HepG2 (cell line): ENCODE measurements around the gene ZNF106. TPM values are rescaled to one million over a fixed set of nuclear protein-coding genes. Genes with fewer than 3 reads are reported as not detected.

Experiments
- AKNA ChIP-seq: sonication (generic); formaldehyde crosslinking; IDR thresholded peaks from 2 replicates; pipeline ENCODE4 v1.4.0; 2020; ENCODE audit warnings: missing genetic modification reagents, borderline replicate concordance
- MAFF ChIP-seq: IDR thresholded peaks from 2 replicates; pipeline ENCODE4 v1.6.1; 2011; ENCODE audit warnings: low read depth, low read length, improper control_type of control experiment
- MIER3 ChIP-seq: IDR thresholded peaks from 2 replicates; pipeline ENCODE4 v1.6.1; 2016; ENCODE audit warnings: missing compliant biosample characterization, borderline replicate concordance
- SMARCC2 ChIP-seq: fragments of 450-650 bp; IDR thresholded peaks from 2 replicates; pipeline ENCODE4 v1.6.1; 2017; ENCODE audit warnings: antibody characterized with exemption, mild to moderate bottlenecking
- ZNF280D ChIP-seq: sonication (generic); formaldehyde crosslinking; IDR thresholded peaks from 2 replicates; pipeline ENCODE4 v1.5.1; 2020; ENCODE audit warnings: mild to moderate bottlenecking, missing genetic modification reagents
- ZNF33A ChIP-seq: sonication (generic); formaldehyde crosslinking; IDR thresholded peaks from 2 replicates; pipeline ENCODE4 v1.5.1; 2020; ENCODE audit warnings: missing genetic modification reagents, mild to moderate bottlenecking, moderate library complexity, borderline replicate concordance
- ZNF501 ChIP-seq: sonication (generic); formaldehyde crosslinking; IDR thresholded peaks from 2 replicates; pipeline ENCODE4 v1.5.1; 2020; ENCODE audit warnings: mild to moderate bottlenecking, moderate library complexity, missing genetic modification reagents
- ZNF510 ChIP-seq: sonication (generic); formaldehyde crosslinking; IDR thresholded peaks from 2 replicates; pipeline ENCODE4 v1.4.0; 2020; ENCODE audit warnings: low read depth, mild to moderate bottlenecking, missing genetic modification reagents
- ZNF558 ChIP-seq: sonication (generic); formaldehyde crosslinking; IDR thresholded peaks from 2 replicates; pipeline ENCODE4 v1.9.0; 2022; ENCODE audit warnings: mild to moderate bottlenecking, missing genetic modification reagents, borderline replicate concordance
- ZNF598 ChIP-seq: sonication (generic); formaldehyde crosslinking; IDR thresholded peaks from 2 replicates; pipeline ENCODE4 v1.5.1; 2020; ENCODE audit warnings: mild to moderate bottlenecking, missing genetic modification reagents, borderline replicate concordance
- ZNF616 ChIP-seq: sonication (generic); formaldehyde crosslinking; IDR thresholded peaks from 2 replicates; pipeline ENCODE4 v1.5.0; 2020; ENCODE audit warnings: low read depth, mild to moderate bottlenecking, missing genetic modification reagents
- ZNF792 ChIP-seq: IDR thresholded peaks from 2 replicates; pipeline ENCODE4 v1.6.1; 2016
- polyA plus RNA-seq, 8 experiments: library from polyadenylated mRNA; depleted of rRNA in 3 of 8; stranded (reverse) in 7 of 8; unstranded in 1 of 8; fragments of >200 nt; fragmentation: Illumina TruSeq in 4 of 8; extraction: Trizol in 4 of 8; gene quantifications; 2 replicates each; pipeline versions ENCODE4 v1.2.1 to v1.2.3, GENCODE V29; 2011 to 2016; ENCODE audit warnings: low read depth in 4 of 8, missing spikeins in 1 of 8, mixed read lengths in 1 of 8; ENCODE audit not compliant: insufficient read depth in 1 of 8
- total RNA-seq, 5 experiments: library from RNA; depleted of rRNA; stranded (reverse); fragments of >200 nt; fragmentation: Illumina TruSeq; extraction: Trizol; gene quantifications; 2 replicates each; pipeline ENCODE4 v1.2.3, GENCODE V29; 2016; ENCODE audit warnings: low read depth in 1 of 5
- TF ChIP-seq, protein P1 (sequence below): sonication (generic); formaldehyde crosslinking; IDR thresholded peaks from 2 replicates; pipeline ENCODE4 v1.5.0; 2020; ENCODE audit warnings: missing genetic modification reagents
- TF ChIP-seq, protein P2 (sequence below): sonication (generic); formaldehyde crosslinking; IDR thresholded peaks from 2 replicates; pipeline ENCODE4 v1.4.0; 2020; ENCODE audit warnings: missing genetic modification reagents, borderline replicate concordance
- TF ChIP-seq, protein P3 (sequence below): sonication (generic); formaldehyde crosslinking; IDR thresholded peaks from 2 replicates; pipeline ENCODE4 v1.4.0; 2020; ENCODE audit warnings: missing genetic modification reagents, borderline replicate concordance

Gene ZNF106
- total and polyA plus RNA-seq, 2 of the 13 experiments (the other 11 are each of a cell fraction or from before 2014, with no cell fraction given): 12.5 to 35.1 TPM

- TF ChIP-seq ZNF616 (CRISPR knock-in tag) (no peak), ZNF33A (CRISPR knock-in tag) (peak; percentile 82; the same call in 1 of the 2 replicates), ZNF510 (CRISPR knock-in tag) (no peak), MAFF (no peak), MIER3 (CRISPR knock-in tag) (no peak), ZNF280D (CRISPR knock-in tag) (peak; percentile 79; the same call in 1 of the 2 replicates), ZNF598 (CRISPR knock-in tag) (peak; percentile 29; the same call in 1 of the 2 replicates), ZNF792 (CRISPR knock-in tag) (peak; percentile 73), ZNF501 (CRISPR knock-in tag) (peak; percentile 68; the same call in 1 of the 2 replicates), SMARCC2 (no peak), ZNF558 (CRISPR knock-in tag) (no peak), AKNA (CRISPR knock-in tag) (no peak)
- TF ChIP-seq, protein P1, sequence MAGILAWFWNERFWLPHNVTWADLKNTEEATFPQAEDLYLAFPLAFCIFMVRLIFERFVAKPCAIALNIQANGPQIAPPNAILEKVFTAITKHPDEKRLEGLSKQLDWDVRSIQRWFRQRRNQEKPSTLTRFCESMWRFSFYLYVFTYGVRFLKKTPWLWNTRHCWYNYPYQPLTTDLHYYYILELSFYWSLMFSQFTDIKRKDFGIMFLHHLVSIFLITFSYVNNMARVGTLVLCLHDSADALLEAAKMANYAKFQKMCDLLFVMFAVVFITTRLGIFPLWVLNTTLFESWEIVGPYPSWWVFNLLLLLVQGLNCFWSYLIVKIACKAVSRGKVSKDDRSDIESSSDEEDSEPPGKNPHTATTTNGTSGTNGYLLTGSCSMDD (CRISPR knock-in tag): no peak
- TF ChIP-seq, protein P2, sequence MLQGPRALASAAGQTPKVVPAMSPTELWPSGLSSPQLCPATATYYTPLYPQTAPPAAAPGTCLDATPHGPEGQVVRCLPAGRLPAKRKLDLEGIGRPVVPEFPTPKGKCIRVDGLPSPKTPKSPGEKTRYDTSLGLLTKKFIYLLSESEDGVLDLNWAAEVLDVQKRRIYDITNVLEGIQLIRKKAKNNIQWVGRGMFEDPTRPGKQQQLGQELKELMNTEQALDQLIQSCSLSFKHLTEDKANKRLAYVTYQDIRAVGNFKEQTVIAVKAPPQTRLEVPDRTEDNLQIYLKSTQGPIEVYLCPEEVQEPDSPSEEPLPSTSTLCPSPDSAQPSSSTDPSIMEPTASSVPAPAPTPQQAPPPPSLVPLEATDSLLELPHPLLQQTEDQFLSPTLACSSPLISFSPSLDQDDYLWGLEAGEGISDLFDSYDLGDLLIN: no peak
- TF ChIP-seq, protein P3, sequence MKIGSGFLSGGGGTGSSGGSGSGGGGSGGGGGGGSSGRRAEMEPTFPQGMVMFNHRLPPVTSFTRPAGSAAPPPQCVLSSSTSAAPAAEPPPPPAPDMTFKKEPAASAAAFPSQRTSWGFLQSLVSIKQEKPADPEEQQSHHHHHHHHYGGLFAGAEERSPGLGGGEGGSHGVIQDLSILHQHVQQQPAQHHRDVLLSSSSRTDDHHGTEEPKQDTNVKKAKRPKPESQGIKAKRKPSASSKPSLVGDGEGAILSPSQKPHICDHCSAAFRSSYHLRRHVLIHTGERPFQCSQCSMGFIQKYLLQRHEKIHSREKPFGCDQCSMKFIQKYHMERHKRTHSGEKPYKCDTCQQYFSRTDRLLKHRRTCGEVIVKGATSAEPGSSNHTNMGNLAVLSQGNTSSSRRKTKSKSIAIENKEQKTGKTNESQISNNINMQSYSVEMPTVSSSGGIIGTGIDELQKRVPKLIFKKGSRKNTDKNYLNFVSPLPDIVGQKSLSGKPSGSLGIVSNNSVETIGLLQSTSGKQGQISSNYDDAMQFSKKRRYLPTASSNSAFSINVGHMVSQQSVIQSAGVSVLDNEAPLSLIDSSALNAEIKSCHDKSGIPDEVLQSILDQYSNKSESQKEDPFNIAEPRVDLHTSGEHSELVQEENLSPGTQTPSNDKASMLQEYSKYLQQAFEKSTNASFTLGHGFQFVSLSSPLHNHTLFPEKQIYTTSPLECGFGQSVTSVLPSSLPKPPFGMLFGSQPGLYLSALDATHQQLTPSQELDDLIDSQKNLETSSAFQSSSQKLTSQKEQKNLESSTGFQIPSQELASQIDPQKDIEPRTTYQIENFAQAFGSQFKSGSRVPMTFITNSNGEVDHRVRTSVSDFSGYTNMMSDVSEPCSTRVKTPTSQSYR (CRISPR knock-in tag): no peak; the same call in 1 of the 2 replicates
Measured at GRCh38 chr15:42392309-42393024, 98.5 kb downstream of the ZNF106 start (continued).
